K562 (cell line): ENCODE data around the gene WLS. TPM values are rescaled to one million over a fixed set of nuclear protein-coding genes. Genes with fewer than 3 reads are reported as not detected.

Experiments
- ATAC-seq: fragments of 200-7000 bp; cut with Tn5 transposase; 3 replicates; pipeline ENCODE4 v1.9.1; 2020; ENCODE audit warnings: moderate library complexity
- BruUV-seq: library from RNA; stranded (reverse); fragments of 400-500 nt; replicated peaks from 2 replicates; lab custom pipeline; 2021; lab: Mats Ljungman, UMichigan
- CTCF ChIA-PET: fragments of 300-600 bp; formaldehyde crosslinking; extraction: SDS; loops from one replicate; lab custom pipeline; 2021; ENCODE audit warnings: low intra/inter-chr PET ratio; lab: Yijun Ruan, JAX
- POLR2A ChIA-PET: fragments of 300-600, 350-650 bp; sonication (Branson Sonifier 250); formaldehyde crosslinking; extraction: SDS; loops from one replicate; lab custom pipeline; 2021; ENCODE audit warnings: antibody characterized with exemption, inconsistent platforms; lab: Yijun Ruan, JAX
- DNase-seq, 4 experiments: peaks; one replicate each; pipeline versions ENCODE4 v3.0.0 to v3.0.0-alpha.2; 2011 to 2018; ENCODE audit warnings: low spot score in 3 of 4, mixed read lengths in 3 of 4; ENCODE audit errors: extremely low read depth in 1 of 4
- FAIRE-seq: peaks from 2 replicates; lab custom pipeline; 2011; peaks lifted over from hg19 to GRCh38; lab: Jason Lieb, UNC
- H2AFZ ChIP-seq: 2 replicates; pipeline ENCODE4 v1.6.0; 2011; ENCODE audit warnings: low read depth, low read length, control low read depth, inconsistent platforms
- H3K27ac ChIP-seq: fragments of 200-600 bp; 3 replicates; pipeline ENCODE4 v1.8.0; 2011; ENCODE audit warnings: low read depth, mild to moderate bottlenecking, control low read depth, inconsistent platforms, low read length, moderate library complexity, mixed read lengths; ENCODE audit errors: extremely low read depth
- H3K27me3 ChIP-seq, 2 experiments: fragments of 300-600 bp in 1 of 2; 2 replicates in 1 of 2; 3 replicates in 1 of 2; pipeline versions ENCODE4 v1.6.0 to v1.8.0; 2011; ENCODE audit warnings: inconsistent platforms in 2 of 2, low read length in 2 of 2, mild to moderate bottlenecking in 1 of 2, mixed read lengths in 1 of 2, moderate library complexity in 1 of 2; ENCODE audit not compliant: control insufficient read depth in 2 of 2, insufficient read depth in 2 of 2
- H3K36me3 ChIP-seq: fragments of 300-600 bp; 3 replicates; pipeline ENCODE4 v1.8.0; 2011; ENCODE audit warnings: mild to moderate bottlenecking, low read length, inconsistent platforms; ENCODE audit not compliant: control insufficient read depth, insufficient read depth
- H3K4me1 ChIP-seq, 2 experiments: fragments of 200-600 bp in 1 of 2; replicated peaks in 1 of 2; 2 replicates in 1 of 2; 3 replicates in 1 of 2; pipeline versions ENCODE4 v1.5.1 to v1.8.0; 2011; ENCODE audit warnings: inconsistent platforms in 2 of 2, low read length in 2 of 2, mild to moderate bottlenecking in 1 of 2, mixed read lengths in 1 of 2, moderate library complexity in 1 of 2; ENCODE audit not compliant: control insufficient read depth in 2 of 2, insufficient read depth in 2 of 2
- H3K4me2 ChIP-seq: 2 replicates; pipeline ENCODE4 v1.6.1; 2011; ENCODE audit warnings: low read length, control low read depth, inconsistent platforms, mixed read lengths; ENCODE audit not compliant: insufficient read depth
- H3K4me3 ChIP-seq: fragments of 200-600 bp; sonication (generic), shearing (Covaris generic); 2 replicates; pipeline ENCODE4 v1.5.1; 2016; ENCODE audit warnings: control low read depth, inconsistent platforms
- H3K79me2 ChIP-seq: fragments of 200-600 bp; 3 replicates; pipeline ENCODE4 v1.8.0; 2011; ENCODE audit warnings: low read length, inconsistent platforms; ENCODE audit not compliant: control insufficient read depth, insufficient read depth
- H3K9ac ChIP-seq, 2 experiments: 2 replicates each; pipeline versions ENCODE4 v1.6.0 to v1.6.1; 2011; ENCODE audit warnings: low read depth in 2 of 2, low read length in 2 of 2, control low read depth in 1 of 2, inconsistent platforms in 1 of 2, mild to moderate bottlenecking in 1 of 2, mixed read lengths in 1 of 2; ENCODE audit not compliant: insufficient read depth in 1 of 2
- H3K9me1 ChIP-seq: one replicate; pipeline ENCODE4 v1.6.0; 2011; ENCODE audit warnings: inconsistent platforms, mild to moderate bottlenecking, low read length, moderate library complexity; ENCODE audit not compliant: control insufficient read depth, insufficient read depth
- H3K9me3 ChIP-seq: replicated peaks from 2 replicates; pipeline ENCODE4 v1.5.1; 2011; ENCODE audit warnings: low read depth, low read length, inconsistent platforms; ENCODE audit not compliant: control insufficient read depth, insufficient read depth
- H4K20me1 ChIP-seq: replicated peaks from 2 replicates; pipeline ENCODE4 v1.6.1; 2011; ENCODE audit warnings: low read length, inconsistent platforms, mixed read lengths; ENCODE audit not compliant: control insufficient read depth, insufficient read depth
- CCAR2 ChIP-seq: fragments of 200-400 bp; formaldehyde crosslinking; IDR thresholded peaks from 2 replicates; pipeline ENCODE4 v1.6.1; 2017; ENCODE audit warnings: mild to moderate bottlenecking, low read depth, low read length
- HLTF ChIP-seq: fragments of 450-650 bp; IDR thresholded peaks from 2 replicates; pipeline ENCODE4 v1.6.1; 2016
- KLF1 ChIP-seq: fragments of 450-650 bp; IDR thresholded peaks from 2 replicates; pipeline ENCODE4 v1.6.1; 2016; ENCODE audit warnings: missing genetic modification characterization, missing compliant biosample characterization
- MAFK ChIP-seq: IDR thresholded peaks from 2 replicates; pipeline ENCODE4 v1.6.1; 2011; ENCODE audit warnings: low read length, improper control_type of control experiment
- NFIC ChIP-seq: fragments of 450-650 bp; IDR thresholded peaks from 2 replicates; pipeline ENCODE4 v1.6.1; 2017; ENCODE audit warnings: mild to moderate bottlenecking, inconsistent platforms
- RB1 ChIP-seq: fragments of 450-650 bp; IDR thresholded peaks from 2 replicates; pipeline ENCODE4 v1.6.1; 2017; ENCODE audit warnings: low read depth, mild to moderate bottlenecking
- RBM34 ChIP-seq: fragments of 200-400 bp; formaldehyde crosslinking; IDR thresholded peaks from 2 replicates; pipeline ENCODE4 v1.6.1; 2018; ENCODE audit warnings: low read length, borderline replicate concordance; ENCODE audit not compliant: insufficient read depth
- RCOR1 ChIP-seq, 2 experiments: IDR thresholded peaks; 2 replicates each; pipeline ENCODE4 v1.6.1; 2012; ENCODE audit warnings: low read depth in 2 of 2, low read length in 2 of 2, borderline replicate concordance in 1 of 2, improper control_type of control experiment in 1 of 2
- SP1 ChIP-seq: sonication (generic); formaldehyde crosslinking; IDR thresholded peaks from 2 replicates; pipeline ENCODE4 v1.8.1; 2022; ENCODE audit warnings: mild to moderate bottlenecking, missing genetic modification reagents
- TCF7L2 ChIP-seq: fragments of 150-350 bp; IDR thresholded peaks from 2 replicates; pipeline ENCODE4 v1.6.1; 2016; ENCODE audit warnings: low read depth, mild to moderate bottlenecking, low read length, moderate library complexity
- XRCC5 ChIP-seq: fragments of 200-400 bp; formaldehyde crosslinking; IDR thresholded peaks from 2 replicates; pipeline ENCODE4 v1.6.1; 2017; ENCODE audit warnings: low read depth, mild to moderate bottlenecking, low read length
- ZNF764 ChIP-seq: fragments of 250-450 bp; sonication (Bioruptor Pico); IDR thresholded peaks from 2 replicates; pipeline ENCODE4 v1.4.0; 2020; ENCODE audit warnings: low read depth, mild to moderate bottlenecking, moderate library complexity
- WGBS: fragments of 100-300 bp; shearing (Covaris generic); methylation state at CpG from one replicate; pipeline ENCODE4 v1.1.6; 2016; ENCODE audit warnings: low coverage, mixed read lengths; ENCODE audit not compliant: insufficient coverage; ENCODE audit errors: missing lambda C conversion rate; 5-methylcytosine and 5-hydroxymethylcytosine counted together
- in situ Hi-C: fragments of 300-500 bp; cut with MboI; formaldehyde crosslinking; loops from 4 replicates; pipeline ENCODE4 v1.15.0; 2018; ENCODE audit warnings: inconsistent platforms, mixed read lengths
- intact Hi-C: fragments of 100-400 bp; cut with micrococcal nuclease; formaldehyde crosslinking; loops from 2 replicates; pipeline ENCODE4 v1.14.2; 2022
- polyA plus RNA-seq, 8 experiments: library from polyadenylated mRNA; depleted of rRNA in 4 of 8; stranded (reverse) in 5 of 8; unstranded in 3 of 8; fragments of >200 nt; fragmentation: Nextera tagmentation in 2 of 8; fragmentation: Illumina TruSeq in 1 of 8; extraction: Ambion mirVana in 2 of 8; extraction: Trizol in 1 of 8; gene quantifications; 2 replicates each; pipeline versions ENCODE4 v1.2.1 to v1.2.3, GENCODE V29; 2011 to 2014; ENCODE audit warnings: inconsistent platforms in 1 of 8, missing spikeins in 1 of 8
- total RNA-seq, 7 experiments: library from RNA; depleted of rRNA in 6 of 7; stranded (reverse); fragments of >200 nt in 6 of 7; fragmentation: Illumina TruSeq in 2 of 7; extraction: Trizol in 2 of 7; gene quantifications; 2 replicates each; pipeline versions ENCODE4 v1.2.1 to v1.2.3, GENCODE V29; 2011 to 2021; ENCODE audit warnings: low replicate concordance in 1 of 7
- TF ChIP-seq, protein P1 (sequence below): fragments of 250-450 bp; sonication (Bioruptor Pico); IDR thresholded peaks from 2 replicates; pipeline ENCODE4 v1.8.0; 2022; ENCODE audit warnings: inconsistent platforms

The WLS gene
- total and polyA plus RNA-seq, 9 of the 15 experiments (the other 6 are each of a cell fraction or from before 2014, with no cell fraction given): 0.47 TPM; not detected in 8

GRCh38 chr1:68278221-68278620 is 45.9 kb upstream of the WLS start:
- in situ Hi-C loops: no loop called here
- H3K36me3 ChIP-seq: no peaks in the 10 kb centered on the region
- no peaks in the 10 kb centered on the region for H3K79me2 ChIP-seq
- H3K27ac ChIP-seq: no peak overlapping the region
- DNase-seq: no peak
- H2AFZ ChIP-seq: no peak overlapping the region
- H3K9me1 ChIP-seq: no peaks in the 10 kb centered on the region
- TF ChIP-seq RB1 (no peak), RCOR1 (IDR thresholded peaks at IDR 0.05; ENCODE audit: borderline replicate concordance in 1 of 2, low read depth in 2 of 2, low read length in 2 of 2) (no peak), NFIC (no peak), RBM34 (no peak), KLF1 (tag) (no peak), TCF7L2 (no peak), SP1 (CRISPR knock-in tag) (no peak), ZNF764 (no peak), HLTF (no peak), XRCC5 (no peak), CCAR2 (no peak), MAFK (no peak)
- TF ChIP-seq, protein P1, sequence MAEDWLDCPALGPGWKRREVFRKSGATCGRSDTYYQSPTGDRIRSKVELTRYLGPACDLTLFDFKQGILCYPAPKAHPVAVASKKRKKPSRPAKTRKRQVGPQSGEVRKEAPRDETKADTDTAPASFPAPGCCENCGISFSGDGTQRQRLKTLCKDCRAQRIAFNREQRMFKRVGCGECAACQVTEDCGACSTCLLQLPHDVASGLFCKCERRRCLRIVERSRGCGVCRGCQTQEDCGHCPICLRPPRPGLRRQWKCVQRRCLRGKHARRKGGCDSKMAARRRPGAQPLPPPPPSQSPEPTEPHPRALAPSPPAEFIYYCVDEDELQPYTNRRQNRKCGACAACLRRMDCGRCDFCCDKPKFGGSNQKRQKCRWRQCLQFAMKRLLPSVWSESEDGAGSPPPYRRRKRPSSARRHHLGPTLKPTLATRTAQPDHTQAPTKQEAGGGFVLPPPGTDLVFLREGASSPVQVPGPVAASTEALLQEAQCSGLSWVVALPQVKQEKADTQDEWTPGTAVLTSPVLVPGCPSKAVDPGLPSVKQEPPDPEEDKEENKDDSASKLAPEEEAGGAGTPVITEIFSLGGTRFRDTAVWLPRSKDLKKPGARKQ: no peak
- H3K4me3 ChIP-seq: no peak overlapping the region
- no peak for ATAC-seq
- H3K9me3 ChIP-seq: no peaks in the 10 kb centered on the region
- no peak overlapping the region for H3K9ac ChIP-seq
- no peak for FAIRE-seq
- H4K20me1 ChIP-seq: no peaks in the 10 kb centered on the region
- no peaks in the 10 kb centered on the region for H3K27me3 ChIP-seq
- ChIA-PET POLR2A (no interaction called here), CTCF (no interaction called here)
- no TSS peak for BruUV-seq
- no peak overlapping the region for H3K4me2 ChIP-seq
- intact Hi-C loops: no loop called here
- WGBS: 0% methylated on average over 1 of the region's 1 CpG
- no peaks in the 10 kb centered on the region for H3K4me1 ChIP-seq
